HG03457 (cell line): Measurements from ENCODE around the gene AUH.

Source experiments
- ATAC-seq: cut with Tn5 transposase; IDR thresholded peaks from one replicate; pipeline ENCODE4 v1.9.1; 2021; ENCODE audit warnings: moderate number of reproducible peaks; ENCODE audit not compliant: unreplicated experiment

The AUH gene

GRCh38 chr9:91298311-91298710 lies 63.4 kb downstream of the AUH start:
- ATAC-seq: no peak

GRCh38 chr9:91297306-91297705 lies 64.4 kb downstream of the AUH start:
- no peak for ATAC-seq

GRCh38 chr9:91296354-91296753 lies 65.4 kb downstream of the AUH start:
- ATAC-seq: no peak

- no peak for ATAC-seq
Measured at GRCh38 chr9:91295357-91295756, 66.4 kb downstream of the AUH start.

GRCh38 chr9:91291866-91292265 lies 69.9 kb downstream of the AUH start:
- ATAC-seq: no peak

GRCh38 chr9:91289244-91289643 lies 72.5 kb downstream of the AUH start:
- no peak for ATAC-seq

- no peak for ATAC-seq
Measured at GRCh38 chr9:91285729-91286353, 75.9 kb downstream of the AUH start.

GRCh38 chr9:91282292-91282691 lies 79.4 kb downstream of the AUH start:
- no peak for ATAC-seq

- ATAC-seq: no peak
Measured at GRCh38 chr9:91279296-91280204, 82.2 kb downstream of the AUH start.

GRCh38 chr9:91276513-91276912 lies 85.2 kb downstream of the AUH start:
- ATAC-seq: no peak

GRCh38 chr9:91275655-91276054 lies 86.1 kb downstream of the AUH start:
- ATAC-seq: no peak

GRCh38 chr9:91274949-91275492 lies 86.7 kb downstream of the AUH start:
- ATAC-seq: no peak

- ATAC-seq: no peak
Measured at GRCh38 chr9:91273853-91274552, 87.7 kb downstream of the AUH start.

GRCh38 chr9:91271156-91271555 lies 90.6 kb downstream of the AUH start:
- no peak for ATAC-seq

GRCh38 chr9:91269907-91270491 lies 91.7 kb downstream of the AUH start:
- ATAC-seq: no peak

- no peak for ATAC-seq
Measured at GRCh38 chr9:91266448-91266847, 95.3 kb downstream of the AUH start.

GRCh38 chr9:91265514-91265913 lies 96.2 kb downstream of the AUH start:
- no peak for ATAC-seq

- ATAC-seq: no peak
Measured at GRCh38 chr9:91261417-91261816, 100.3 kb downstream of the AUH start.

- ATAC-seq: no peak
Measured at GRCh38 chr9:91259162-91259561, 102.6 kb downstream of the AUH start.

GRCh38 chr9:91258451-91258850 lies 103.3 kb downstream of the AUH start:
- no peak for ATAC-seq

GRCh38 chr9:91256235-91256634 lies 105.5 kb downstream of the AUH start:
- no peak for ATAC-seq
